RPMI8226 (cell line): ENCODE data around the gene TMEM101.
"Not testable (repeated sequence)": the region's sequence is repeated elsewhere in the genome, so short reads cannot be mapped to it uniquely, and the experiment has no call there.

ENCODE experiments used
- DNase-seq: peaks from one replicate; pipeline ENCODE4 v3.0.0-alpha.2; 2015

TMEM101 gene

DNA sequence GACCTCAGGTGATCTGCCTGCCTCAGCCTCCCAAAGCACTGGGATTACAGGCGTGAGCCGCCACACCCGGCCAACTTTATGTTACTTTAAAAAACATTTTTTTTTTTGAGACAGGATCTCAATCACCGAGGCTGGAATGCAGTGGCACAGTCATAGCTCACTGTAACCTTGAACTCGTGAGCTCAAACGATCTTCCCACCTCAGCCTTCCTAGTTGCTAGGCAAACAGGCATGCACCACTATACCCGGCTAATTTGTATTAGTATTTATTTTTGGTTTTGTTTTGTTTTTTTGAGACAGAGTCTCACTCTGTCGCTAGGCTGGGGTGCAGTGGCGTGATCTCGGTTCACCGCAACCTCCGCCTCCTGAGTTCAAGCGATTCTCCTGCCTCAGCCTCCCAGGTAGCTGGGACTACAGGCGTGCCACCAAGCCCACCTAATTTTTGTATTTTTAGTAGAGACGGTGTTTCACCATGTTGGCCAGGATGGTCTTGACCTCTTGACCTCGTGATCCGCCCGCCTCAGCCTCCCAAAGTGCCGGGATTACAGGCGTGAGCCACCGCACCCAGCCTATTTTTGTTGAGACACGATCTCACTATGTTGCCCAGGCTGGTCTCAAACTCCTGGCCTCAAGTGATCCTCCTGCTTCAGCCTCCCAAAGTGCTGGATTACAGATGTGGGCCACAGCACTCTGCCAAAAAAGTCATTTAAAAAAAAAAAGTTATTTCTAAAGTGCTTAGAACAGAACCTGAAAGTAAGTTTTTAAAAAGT lies 42.1 kb downstream of the TMEM101 start:
- DNase-seq, result not testable (repeated sequence)

DNA sequence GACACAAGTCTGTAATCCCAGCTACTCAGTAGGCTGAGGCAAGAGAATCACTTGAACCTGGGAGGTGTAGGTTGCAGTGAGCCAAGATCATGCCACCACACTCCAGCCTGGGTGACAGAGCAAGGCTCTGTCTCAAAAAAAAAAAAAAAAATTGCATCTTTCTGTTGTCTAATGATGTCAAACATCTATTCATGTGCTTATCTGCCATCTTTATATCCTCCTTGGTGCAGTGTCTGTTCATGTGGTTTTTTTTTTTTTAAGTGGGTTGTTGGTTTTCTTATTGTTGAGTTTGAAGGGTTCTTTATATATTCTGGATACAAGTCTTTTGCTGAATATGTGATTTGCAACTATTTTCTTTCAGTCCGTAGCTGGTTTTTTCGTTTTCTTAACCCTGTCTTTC lies 43.3 kb downstream of the TMEM101 start:
- DNase-seq, result not testable (repeated sequence)

DNA sequence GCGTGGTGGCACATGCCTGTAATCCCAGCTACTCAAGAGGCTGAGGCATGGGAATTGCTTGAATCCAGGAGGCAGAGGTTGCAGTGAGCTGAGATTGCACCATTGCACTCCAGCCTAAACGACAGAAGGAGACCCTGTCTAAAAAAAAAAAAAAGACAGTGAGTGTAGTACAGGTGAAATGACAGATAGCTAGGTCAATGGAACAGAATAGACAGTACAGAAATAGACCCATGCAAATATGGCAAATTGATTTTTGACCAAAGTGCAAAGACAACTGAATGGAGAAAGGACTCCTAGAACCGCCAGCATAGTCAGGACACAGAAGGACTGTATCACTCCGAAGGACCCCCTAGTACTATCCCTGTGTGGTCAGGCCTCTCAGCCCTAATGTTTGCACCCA lies 44.4 kb downstream of the TMEM101 start:
- DNase-seq, result no peak

DNA sequence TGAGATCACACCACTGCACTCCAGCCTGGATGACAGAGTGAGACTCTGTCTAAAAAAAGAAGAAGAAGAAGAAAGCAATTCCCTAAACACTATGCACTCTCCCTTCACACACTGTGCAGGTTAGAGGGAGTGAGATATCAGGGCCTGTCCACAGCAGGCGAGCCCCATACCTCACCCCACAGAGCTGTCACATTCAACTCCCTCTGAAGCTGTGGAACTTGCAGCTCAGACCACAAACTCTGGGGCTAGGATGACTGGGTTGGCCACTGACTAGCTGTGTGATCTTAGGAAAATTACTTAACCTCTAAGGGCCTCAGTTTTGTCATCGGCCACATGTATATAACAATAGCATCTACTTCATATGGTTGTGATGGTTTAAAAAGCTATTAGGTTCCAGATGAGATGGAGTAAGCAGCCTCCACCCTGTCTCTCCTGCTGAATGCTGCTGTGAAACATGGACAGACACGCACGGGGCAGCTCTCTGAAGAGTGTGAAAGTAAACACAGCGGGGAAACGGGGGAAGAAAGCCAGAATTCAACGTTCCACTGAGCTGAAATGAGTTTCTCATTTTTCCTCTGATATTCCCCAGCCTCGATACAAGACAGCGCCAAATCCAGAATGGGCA lies 47.4 kb downstream of the TMEM101 start:
- no peak for DNase-seq

DNA sequence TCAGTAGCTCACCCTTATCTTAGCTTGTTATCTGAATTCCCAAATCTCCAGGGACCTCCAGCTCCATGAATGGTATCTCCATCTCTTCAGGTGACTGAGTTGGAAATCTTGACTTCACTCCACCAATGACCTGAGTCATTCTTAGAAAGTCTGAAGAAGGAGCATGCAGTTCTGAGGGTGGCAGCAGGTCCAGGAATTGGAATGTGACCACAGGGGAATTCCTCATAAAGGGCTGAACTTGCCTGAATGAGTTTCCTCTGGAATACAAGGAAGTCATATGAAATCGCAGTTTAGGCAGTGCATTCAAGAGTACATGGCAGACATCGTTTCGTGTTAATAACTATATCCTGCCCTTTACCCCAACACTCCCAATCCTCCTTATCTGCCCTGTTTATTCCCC lies 48.5 kb downstream of the TMEM101 start:
- DNase-seq, result no peak

DNA sequence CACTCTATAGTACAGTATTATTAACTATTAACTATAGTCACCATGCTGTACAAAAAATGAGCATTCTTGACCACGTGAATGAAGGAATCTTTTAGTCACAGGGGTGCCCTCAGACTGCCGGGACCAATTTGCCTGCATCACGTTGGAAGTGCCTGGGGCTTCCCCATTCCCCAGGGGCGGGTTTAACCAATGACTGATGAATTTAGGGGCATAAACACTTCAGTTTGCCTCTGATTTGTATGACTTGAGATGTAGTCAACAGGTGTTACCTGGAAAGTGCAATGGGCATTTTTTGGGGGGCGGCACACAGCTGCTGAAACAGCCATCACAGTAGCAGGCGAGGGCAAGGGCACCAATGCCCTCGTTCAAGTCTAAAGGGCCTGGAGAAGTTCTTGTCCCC lies 52.3 kb downstream of the TMEM101 start:
- DNase-seq, result no peak

DNA sequence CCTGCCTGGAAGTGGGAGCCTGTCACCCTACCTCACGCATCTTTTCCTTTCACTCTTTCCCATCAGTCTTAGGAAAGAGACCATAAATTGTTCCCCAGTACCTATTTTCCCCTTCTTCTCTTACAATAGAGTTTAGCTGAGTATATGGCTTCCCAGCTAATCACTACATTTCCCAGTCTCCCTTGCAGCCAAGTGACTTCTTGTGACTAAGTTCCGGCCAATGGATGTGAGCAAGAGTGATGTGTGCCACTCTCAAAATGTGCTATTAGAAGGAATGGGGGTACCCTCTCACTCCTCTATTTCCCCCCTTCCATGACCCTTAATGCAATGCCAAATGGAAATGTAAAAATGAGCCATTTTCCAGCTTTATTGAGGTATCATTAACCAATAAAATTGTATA lies 52.8 kb downstream of the TMEM101 start:
- no peak for DNase-seq

DNA sequence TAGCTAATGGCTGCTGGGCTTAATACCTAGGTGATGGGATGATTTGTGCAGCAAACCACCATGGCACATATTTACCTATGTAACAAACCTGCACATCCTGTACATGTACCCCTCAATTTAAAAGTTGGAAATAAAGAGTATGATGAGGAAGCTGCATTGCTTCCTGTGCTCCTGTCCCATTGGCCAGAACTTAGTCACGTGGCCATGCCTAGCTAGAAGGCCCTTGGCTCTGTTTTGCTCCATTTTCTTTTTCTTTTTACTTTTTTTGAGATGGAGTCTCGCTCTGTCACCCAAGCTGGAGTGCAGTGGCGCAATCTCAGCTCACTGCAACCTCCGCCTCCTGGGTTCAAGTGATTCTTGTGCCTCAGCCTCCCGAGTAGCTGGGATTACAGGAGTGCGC lies 53.5 kb downstream of the TMEM101 start:
- not testable (repeated sequence) for DNase-seq
